Mesendoderm (in vitro differentiated cells): Measurements from ENCODE around the gene MYMX.
"Not testable (repeated sequence)": the region's sequence is repeated elsewhere in the genome, so short reads cannot be mapped to it uniquely, and the experiment has no call there.

Experiments
- DNase-seq: peaks from one replicate; pipeline ENCODE4 v3.0.0; 2013
- H2AK5ac ChIP-seq: 2 replicates; pipeline ENCODE4 v1.6.1; 2013; ENCODE audit warnings: low read length, inconsistent platforms
- H2BK120ac ChIP-seq: 2 replicates; pipeline ENCODE4 v1.6.1; 2013; ENCODE audit warnings: low read depth, mild to moderate bottlenecking, low read length, moderate library complexity, mixed read lengths
- H2BK15ac ChIP-seq: replicated peaks from 2 replicates; pipeline ENCODE4 v1.6.1; 2013; ENCODE audit warnings: low read depth, mild to moderate bottlenecking, moderate library complexity
- H2BK5ac ChIP-seq: 2 replicates; pipeline ENCODE4 v1.6.1; 2013; ENCODE audit warnings: low read length, inconsistent platforms
- H3K18ac ChIP-seq: 2 replicates; pipeline ENCODE4 v1.6.1; 2013; ENCODE audit warnings: mild to moderate bottlenecking, low read length, mixed read lengths
- H3K23ac ChIP-seq: one replicate; pipeline ENCODE4 v1.6.1; 2013; ENCODE audit warnings: low read length
- H3K27ac ChIP-seq: 2 replicates; pipeline ENCODE4 v1.5.1; 2013; ENCODE audit warnings: low read depth, mild to moderate bottlenecking, inconsistent platforms, low read length, moderate library complexity
- H3K27me3 ChIP-seq: 2 replicates; pipeline ENCODE4 v1.6.1; 2013; ENCODE audit warnings: low read length, control low read depth, mild to moderate bottlenecking, inconsistent platforms; ENCODE audit not compliant: insufficient read depth, poor library complexity
- H3K36me3 ChIP-seq: 2 replicates; pipeline ENCODE4 v1.6.1; 2013; ENCODE audit warnings: low read length, inconsistent platforms; ENCODE audit not compliant: control insufficient read depth, insufficient read depth
- H3K4ac ChIP-seq: one replicate; pipeline ENCODE4 v1.6.1; 2013; ENCODE audit warnings: low read depth, mild to moderate bottlenecking, low read length, moderate library complexity
- H3K4me1 ChIP-seq: 2 replicates; pipeline ENCODE4 v1.6.1; 2013; ENCODE audit warnings: low read depth, low read length, inconsistent platforms; ENCODE audit not compliant: control insufficient read depth
- H3K4me2 ChIP-seq: 2 replicates; pipeline ENCODE4 v1.6.1; 2013; ENCODE audit warnings: low read length
- H3K4me3 ChIP-seq: 2 replicates; pipeline ENCODE4 v1.5.1; 2013; ENCODE audit warnings: mild to moderate bottlenecking, low read length
- H3K56ac ChIP-seq: one replicate; pipeline ENCODE4 v1.6.1; 2013; ENCODE audit warnings: low read length
- H3K79me1 ChIP-seq: 2 replicates; pipeline ENCODE4 v1.6.1; 2013; ENCODE audit warnings: low read length, inconsistent platforms
- H3K79me2 ChIP-seq: 2 replicates; pipeline ENCODE4 v1.6.1; 2013; ENCODE audit warnings: mild to moderate bottlenecking, low read length; ENCODE audit not compliant: control insufficient read depth, insufficient read depth
- H3K9ac ChIP-seq: 2 replicates; pipeline ENCODE4 v1.6.1; 2013; ENCODE audit warnings: low read length, inconsistent platforms
- H4K5ac ChIP-seq: one replicate; pipeline ENCODE4 v1.6.1; 2013; ENCODE audit warnings: low read length
- H4K8ac ChIP-seq: one replicate; pipeline ENCODE4 v1.6.1; 2013; ENCODE audit warnings: low read depth, mild to moderate bottlenecking, control low read depth, low read length, moderate library complexity
- WGBS: extraction: QIAGEN DNeasy Blood & Tissue Kit; methylation state at CpG from one replicate; pipeline ENCODE4 v1.1.7; 2013; ENCODE audit warnings: low lambda C conversion rate, missing lambda C conversion rate; ENCODE audit not compliant: insufficient coverage; ENCODE audit errors: extremely low coverage; 5-methylcytosine and 5-hydroxymethylcytosine counted together

MYMX gene

DNA sequence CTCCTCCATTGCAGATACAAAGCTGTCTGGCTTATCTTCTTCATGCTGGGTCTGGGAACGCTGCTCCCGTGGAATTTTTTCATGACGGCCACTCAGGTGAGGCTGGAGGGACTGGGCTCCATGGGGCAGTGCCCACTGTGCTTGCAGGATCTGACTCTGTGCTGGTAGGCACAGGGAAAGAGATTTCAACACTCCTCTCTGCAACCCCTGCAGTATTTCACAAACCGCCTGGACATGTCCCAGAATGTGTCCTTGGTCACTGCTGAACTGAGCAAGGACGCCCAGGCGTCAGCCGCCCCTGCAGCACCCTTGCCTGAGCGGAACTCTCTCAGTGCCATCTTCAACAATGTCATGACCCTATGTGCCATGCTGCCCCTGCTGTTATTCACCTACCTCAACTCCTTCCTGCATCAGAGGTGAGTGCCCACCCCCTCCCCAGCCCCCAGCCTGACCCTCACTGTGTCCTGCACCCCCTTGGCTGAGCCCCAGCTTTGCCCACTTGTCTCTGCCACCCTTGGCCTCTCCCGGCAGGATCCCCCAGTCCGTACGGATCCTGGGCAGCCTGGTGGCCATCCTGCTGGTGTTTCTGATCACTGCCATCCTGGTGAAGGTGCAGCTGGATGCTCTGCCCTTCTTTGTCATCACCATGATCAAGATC, 12.8 kb downstream of the MYMX start:
- H2BK120ac ChIP-seq = no peak overlapping the region
- H4K5ac ChIP-seq = no peak overlapping the region
- H3K36me3 ChIP-seq = no peaks in the 10 kb centered on the region
- no peak overlapping the region for H3K56ac ChIP-seq
- DNase-seq = no peak
- H3K79me2 ChIP-seq = peaks cover 10% of the 10 kb centered on the region
- H3K9ac ChIP-seq = no peak overlapping the region
- H3K4me3 ChIP-seq = no peak overlapping the region
- no peak overlapping the region for H3K4ac ChIP-seq
- H2AK5ac ChIP-seq = no peak overlapping the region
- H2BK5ac ChIP-seq = no peak overlapping the region
- H3K27me3 ChIP-seq = no peaks in the 10 kb centered on the region
- peaks cover 6% of the 10 kb centered on the region for H3K4me1 ChIP-seq
- no peak overlapping the region for H3K4me2 ChIP-seq
- H4K8ac ChIP-seq = no peak overlapping the region
- H3K27ac ChIP-seq = no peak overlapping the region
- WGBS = no CpG with 5 or more reads among the region's 11 CpGs
- H3K23ac ChIP-seq = no peak overlapping the region
- no peak overlapping the region for H2BK15ac ChIP-seq
- H3K18ac ChIP-seq = no peak overlapping the region
- peaks cover 3% of the 10 kb centered on the region for H3K79me1 ChIP-seq

DNA sequence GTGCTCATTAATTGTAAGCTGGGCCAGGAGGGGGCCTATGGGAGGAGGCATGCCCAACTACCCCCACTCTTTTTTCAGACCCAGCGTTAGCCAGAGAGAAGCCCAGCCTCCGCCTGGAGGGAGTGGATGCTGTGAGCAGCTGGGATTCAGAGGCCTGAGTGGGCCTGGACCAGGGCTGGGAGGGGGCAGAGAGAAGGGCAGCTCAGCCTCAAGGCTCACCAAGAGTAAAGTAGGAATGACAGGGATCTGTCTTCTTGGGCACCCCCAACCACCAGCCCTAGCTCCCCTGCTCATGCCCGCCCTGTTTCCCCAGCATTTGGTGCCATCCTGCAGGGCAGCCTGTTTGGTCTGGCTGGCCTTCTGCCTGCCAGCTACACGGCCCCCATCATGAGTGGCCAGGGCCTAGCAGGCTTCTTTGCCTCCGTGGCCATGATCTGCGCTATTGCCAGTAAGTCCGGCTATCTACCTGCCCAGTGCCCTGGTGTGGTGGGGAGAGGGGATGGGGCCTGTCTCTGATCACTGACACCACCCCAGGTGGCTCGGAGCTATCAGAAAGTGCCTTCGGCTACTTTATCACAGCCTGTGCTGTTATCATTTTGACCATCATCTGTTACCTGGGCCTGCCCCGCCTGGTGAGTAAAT, 13.4 kb downstream of the MYMX start:
- Histone ChIP-seq H2BK120ac (no peak overlapping the region), H3K27me3 (no peaks in the 10 kb centered on the region), H3K79me1 (peaks cover 3% of the 10 kb centered on the region), H3K18ac (no peak overlapping the region), H4K5ac (no peak overlapping the region), H2AK5ac (no peak overlapping the region), H2BK15ac (no peak overlapping the region), H3K56ac (no peak overlapping the region), H3K79me2 (peaks cover 7% of the 10 kb centered on the region), H3K4me2 (no peak overlapping the region), H3K4me3 (no peak overlapping the region), H3K27ac (no peak overlapping the region), H3K36me3 (no peaks in the 10 kb centered on the region), H3K23ac (no peak overlapping the region), H4K8ac (no peak overlapping the region), H2BK5ac (no peak overlapping the region), H3K9ac (no peak overlapping the region), H3K4me1 (peaks cover 10% of the 10 kb centered on the region), H3K4ac (no peak overlapping the region)
- WGBS = no CpG with 5 or more reads among the region's 10 CpGs
- DNase-seq = no peak

DNA sequence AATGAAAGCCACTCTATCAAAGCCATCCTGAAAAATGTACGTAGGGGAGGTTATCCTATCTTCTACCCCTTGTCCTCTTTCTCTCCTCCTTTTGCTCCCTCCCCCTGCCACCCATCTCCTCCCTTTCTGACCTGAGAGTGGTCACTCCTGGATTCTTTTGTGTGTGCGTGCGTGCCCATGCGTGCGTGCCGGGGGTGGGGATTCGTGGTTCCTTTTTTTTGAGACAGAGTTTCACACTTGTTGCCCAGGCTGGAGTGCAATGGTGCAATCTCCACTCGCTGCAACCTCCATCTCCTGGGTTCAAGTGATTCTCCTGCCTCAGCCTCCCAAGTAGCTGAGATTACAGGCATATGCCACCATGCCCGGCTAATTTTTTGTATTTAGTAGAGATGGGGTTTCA, 14.7 kb downstream of the MYMX start:
- not testable (repeated sequence) for H3K56ac ChIP-seq, H3K4me3 ChIP-seq, H2AK5ac ChIP-seq, H2BK120ac ChIP-seq, H2BK15ac ChIP-seq, H2BK5ac ChIP-seq, H3K18ac ChIP-seq, H3K27me3 ChIP-seq, H3K4me2 ChIP-seq, H3K36me3 ChIP-seq, H3K9ac ChIP-seq, H3K23ac ChIP-seq, H3K4ac ChIP-seq, H3K79me1 ChIP-seq, DNase-seq, H3K4me1 ChIP-seq, H3K79me2 ChIP-seq, H3K27ac ChIP-seq, H4K8ac ChIP-seq, H4K5ac ChIP-seq
- WGBS = no CpG with 5 or more reads among the region's 9 CpGs

DNA sequence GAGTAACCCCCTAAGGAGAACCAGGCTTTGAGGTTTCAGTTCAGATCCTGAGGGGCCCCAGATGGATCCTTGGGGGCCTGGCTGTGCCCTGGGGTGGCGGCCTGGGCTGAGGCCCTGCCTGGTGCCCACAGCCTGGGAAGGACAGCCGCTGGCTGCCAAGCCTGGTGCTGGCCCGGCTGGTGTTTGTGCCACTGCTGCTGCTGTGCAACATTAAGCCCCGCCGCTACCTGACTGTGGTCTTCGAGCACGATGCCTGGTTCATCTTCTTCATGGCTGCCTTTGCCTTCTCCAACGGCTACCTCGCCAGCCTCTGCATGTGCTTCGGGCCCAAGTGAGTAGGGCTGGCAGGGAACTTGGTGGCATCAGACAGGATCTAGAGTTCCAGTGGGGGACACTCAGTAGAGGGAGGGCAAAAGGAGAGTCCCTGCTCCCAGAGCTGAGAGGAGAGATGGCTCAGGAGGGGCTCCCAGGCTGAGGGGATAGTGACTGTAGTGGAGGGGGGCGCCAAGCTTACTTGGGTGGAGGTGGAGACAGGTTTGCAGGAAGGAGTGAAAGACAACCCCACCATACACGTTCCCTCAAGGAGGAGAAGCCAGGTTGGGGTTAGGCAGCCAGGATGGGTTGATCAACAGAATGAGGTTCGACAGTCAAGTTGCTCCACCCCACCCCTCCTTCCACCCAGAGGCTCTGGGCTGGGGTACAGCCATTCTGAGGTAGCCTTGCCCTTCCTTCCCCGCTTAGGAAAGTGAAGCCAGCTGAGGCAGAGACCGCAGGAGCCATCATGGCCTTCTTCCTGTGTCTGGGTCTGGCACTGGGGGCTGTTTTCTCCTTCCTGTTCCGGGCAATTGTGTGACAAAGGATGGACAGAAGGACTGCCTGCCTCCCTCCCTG, 16.2 kb downstream of the MYMX start:
- no peak overlapping the region for H3K4me3 ChIP-seq
- H2BK120ac ChIP-seq = no peak overlapping the region
- H3K4me1 ChIP-seq = peaks cover 5% of the 10 kb centered on the region
- no peaks in the 10 kb centered on the region for H3K36me3 ChIP-seq
- no peak overlapping the region for H3K23ac ChIP-seq
- WGBS = no CpG with 5 or more reads among the region's 16 CpGs
- no peak overlapping the region for H3K27ac ChIP-seq
- no peak overlapping the region for H4K5ac ChIP-seq
- no peak overlapping the region for H3K56ac ChIP-seq
- H2AK5ac ChIP-seq = no peak overlapping the region
- H3K9ac ChIP-seq = no peak overlapping the region
- H3K27me3 ChIP-seq = no peaks in the 10 kb centered on the region
- H3K4me2 ChIP-seq = no peak overlapping the region
- no peak overlapping the region for H2BK15ac ChIP-seq
- H3K18ac ChIP-seq = no peak overlapping the region
- no peaks in the 10 kb centered on the region for H3K79me1 ChIP-seq
- no peak overlapping the region for H4K8ac ChIP-seq
- H3K4ac ChIP-seq = no peak overlapping the region
- no peak overlapping the region for H2BK5ac ChIP-seq
- no peaks in the 10 kb centered on the region for H3K79me2 ChIP-seq
- DNase-seq = no peak

DNA sequence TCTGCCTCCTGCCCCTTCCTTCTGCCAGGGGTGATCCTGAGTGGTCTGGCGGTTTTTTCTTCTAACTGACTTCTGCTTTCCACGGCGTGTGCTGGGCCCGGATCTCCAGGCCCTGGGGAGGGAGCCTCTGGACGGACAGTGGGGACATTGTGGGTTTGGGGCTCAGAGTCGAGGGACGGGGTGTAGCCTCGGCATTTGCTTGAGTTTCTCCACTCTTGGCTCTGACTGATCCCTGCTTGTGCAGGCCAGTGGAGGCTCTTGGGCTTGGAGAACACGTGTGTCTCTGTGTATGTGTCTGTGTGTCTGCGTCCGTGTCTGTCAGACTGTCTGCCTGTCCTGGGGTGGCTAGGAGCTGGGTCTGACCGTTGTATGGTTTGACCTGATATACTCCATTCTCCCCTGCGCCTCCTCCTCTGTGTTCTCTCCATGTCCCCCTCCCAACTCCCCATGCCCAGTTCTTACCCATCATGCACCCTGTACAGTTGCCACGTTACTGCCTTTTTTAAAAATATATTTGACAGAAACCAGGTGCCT, 16.9 kb downstream of the MYMX start:
- no peak overlapping the region for H2BK5ac ChIP-seq
- H3K56ac ChIP-seq = no peak overlapping the region
- H3K9ac ChIP-seq = no peak overlapping the region
- no peak overlapping the region for H2BK15ac ChIP-seq
- H3K18ac ChIP-seq = no peak overlapping the region
- H3K79me1 ChIP-seq = no peaks in the 10 kb centered on the region
- H3K4me1 ChIP-seq = peaks cover 5% of the 10 kb centered on the region
- no peak overlapping the region for H2AK5ac ChIP-seq
- H3K4me3 ChIP-seq = no peak overlapping the region
- H3K27ac ChIP-seq = no peak overlapping the region
- no peak overlapping the region for H3K4me2 ChIP-seq
- H4K5ac ChIP-seq = no peak overlapping the region
- H2BK120ac ChIP-seq = no peak overlapping the region
- H3K23ac ChIP-seq = no peak overlapping the region
- no peak overlapping the region for H3K4ac ChIP-seq
- WGBS = no CpG with 5 or more reads among the region's 14 CpGs
- no peak overlapping the region for H4K8ac ChIP-seq
- H3K79me2 ChIP-seq = no peaks in the 10 kb centered on the region
- no peaks in the 10 kb centered on the region for H3K27me3 ChIP-seq
- no peaks in the 10 kb centered on the region for H3K36me3 ChIP-seq
- no peak for DNase-seq
